T-helper 1 cell treated with Interleukin-12 subunit alpha and Interleukin-12 subunit beta and Interleukin-4 antibody, amounts not matched to agents 30 ng/mL and 1 ng/mL, for 36 hours (primary cell): ENCODE data around the gene ZNF468. TPM values are rescaled to one million over a fixed set of nuclear protein-coding genes. Genes with fewer than 3 reads are reported as not detected.
"Not testable (repeated sequence)": the region's sequence is repeated elsewhere in the genome, so short reads cannot be mapped to it uniquely, and the experiment has no call there.

ENCODE experiments used
- intact Hi-C: fragments of 100-400 bp; cut with micrococcal nuclease; formaldehyde crosslinking; loops from one replicate; pipeline ENCODE4 v1.15.1; 2024
- total RNA-seq: library from RNA; stranded (reverse); gene quantifications from 2 replicates; pipeline ENCODE4 v1.2.3, GENCODE V29; 2022

Gene ZNF468
- 18.5 and 20.5 TPM in 2 replicates for total RNA-seq

DNA sequence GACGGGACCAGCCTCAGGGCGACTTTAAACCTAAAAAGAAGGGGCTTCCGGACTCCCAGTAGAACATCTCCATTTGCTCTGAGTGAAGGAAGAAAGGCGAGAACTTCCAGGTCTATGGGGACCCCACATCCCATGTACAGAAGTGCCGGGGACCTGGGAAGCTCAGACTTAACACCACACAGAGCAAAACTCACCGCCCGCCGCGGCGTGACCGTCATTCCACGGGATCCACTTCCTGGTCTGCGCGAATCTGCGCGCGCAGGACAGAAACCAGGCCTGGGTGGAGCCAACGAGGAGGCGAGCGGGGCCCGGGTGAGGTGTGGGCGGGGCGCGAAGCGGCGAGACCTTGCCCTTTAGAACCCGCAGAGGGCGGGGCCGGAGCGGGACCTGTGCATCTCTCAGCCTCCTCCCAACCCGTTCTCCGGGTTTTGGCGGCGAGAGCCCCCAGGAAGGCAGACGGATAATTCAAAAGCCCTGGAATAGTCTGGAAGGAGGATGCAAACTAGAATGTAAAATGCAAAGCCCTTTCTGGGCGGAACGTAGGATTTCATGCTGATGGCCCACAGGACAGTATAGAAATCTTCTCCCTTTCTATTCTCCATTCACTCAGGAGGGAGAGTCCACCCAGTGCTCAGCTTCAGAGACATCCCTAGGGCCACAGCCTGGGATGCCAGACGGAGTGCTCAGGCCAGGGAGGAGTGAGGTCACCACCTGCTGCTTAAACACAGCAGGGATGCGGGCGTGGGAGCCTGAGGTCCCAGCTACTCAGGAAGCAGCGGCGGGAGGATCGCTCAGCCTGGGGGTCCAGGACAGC is at the start of gene ZNF468:
ZNF468 (minus strand) TSS at position 242 of the 814 bp plus-strand sequence. CDS start 3,347 bp downstream, outside the sequence.
- intact Hi-C loops = loop anchor here (1.0 to 5.0 kb wide), 12 partner anchors 40 to 588 kb away; partner anchors contain the start of genes ZNF160, ZNF320, ZNF611 and ZNF701

DNA sequence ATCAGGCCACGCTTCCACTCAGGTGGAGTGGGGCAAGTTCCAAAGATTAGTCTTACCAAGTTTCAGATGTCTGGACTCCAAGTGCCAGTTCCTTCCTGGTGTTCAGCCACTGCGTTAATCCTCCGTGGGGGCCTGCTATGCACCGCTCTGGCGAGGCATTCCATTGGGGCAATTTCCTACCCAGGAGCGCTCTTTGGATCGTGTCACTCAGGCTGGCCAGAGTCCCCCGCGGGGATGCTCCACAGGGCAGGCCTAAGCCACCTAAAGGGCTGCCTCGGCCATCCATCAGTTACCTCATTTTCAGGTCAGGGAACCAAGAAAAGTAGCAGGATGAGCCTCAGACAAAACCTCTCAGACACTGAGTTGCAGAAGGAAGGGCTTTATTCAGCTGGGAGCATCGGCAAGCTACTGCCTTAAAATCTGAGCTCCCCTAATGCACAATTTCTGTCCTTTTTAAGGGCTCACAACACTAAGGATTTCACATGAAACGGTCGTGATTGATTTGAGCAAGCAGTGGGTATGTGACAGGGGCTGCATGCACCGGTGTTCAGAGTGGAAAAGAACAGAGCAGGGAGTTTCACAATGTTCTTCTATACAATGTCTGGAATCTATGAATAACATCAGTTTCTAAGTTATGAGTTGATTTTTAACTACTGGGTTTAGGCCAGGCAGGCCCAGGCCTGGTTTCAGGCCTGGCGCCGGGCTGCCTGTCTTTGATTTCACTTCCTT is 46.8 kb upstream of the ZNF468 start:
- intact Hi-C loops = not testable (repeated sequence)

DNA sequence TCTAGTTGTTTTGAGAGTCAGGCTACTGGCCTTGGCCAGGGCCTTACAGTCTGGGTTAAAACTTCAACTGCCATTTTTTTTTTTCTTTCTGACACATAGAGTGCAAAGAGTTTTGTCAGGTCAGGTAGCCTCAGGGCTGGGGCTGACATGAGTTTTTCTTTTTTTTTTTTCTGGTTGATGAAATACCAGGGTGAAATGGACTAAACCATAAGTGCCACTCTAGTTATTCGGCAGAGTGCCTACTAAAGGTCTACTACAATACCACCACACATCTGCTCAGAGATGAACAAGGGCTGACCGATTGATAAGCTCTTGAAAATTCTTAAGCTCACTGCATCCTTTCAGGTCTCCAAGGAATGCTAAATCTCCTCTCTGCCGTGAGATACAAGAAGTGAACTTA is 44.4 kb upstream of the ZNF468 start:
- intact Hi-C loops = no loop called here

DNA sequence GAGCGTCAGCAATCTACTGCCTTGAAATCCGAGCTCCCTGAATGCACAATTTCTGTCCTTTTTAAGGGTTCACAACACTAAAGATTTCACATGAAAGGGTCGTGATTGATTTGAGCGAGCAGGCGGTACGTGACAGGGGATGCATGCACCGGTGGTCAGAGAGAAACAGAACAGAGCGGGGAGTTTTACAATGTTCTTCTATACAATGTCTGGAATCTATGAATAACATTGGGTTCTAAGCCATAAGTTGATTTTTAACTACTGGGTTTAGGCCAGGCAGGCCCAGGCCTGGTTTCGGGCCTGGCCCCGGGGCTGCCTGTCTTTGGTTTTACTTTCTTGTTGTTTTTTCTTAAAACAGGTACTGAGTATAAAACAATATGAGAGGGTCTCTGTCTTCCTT is 41.2 kb upstream of the ZNF468 start:
- intact Hi-C loops = loop anchor here (5.0 kb wide), 1 partner anchor 501 kb away; the partner anchor contains the start of gene ZNF528

DNA sequence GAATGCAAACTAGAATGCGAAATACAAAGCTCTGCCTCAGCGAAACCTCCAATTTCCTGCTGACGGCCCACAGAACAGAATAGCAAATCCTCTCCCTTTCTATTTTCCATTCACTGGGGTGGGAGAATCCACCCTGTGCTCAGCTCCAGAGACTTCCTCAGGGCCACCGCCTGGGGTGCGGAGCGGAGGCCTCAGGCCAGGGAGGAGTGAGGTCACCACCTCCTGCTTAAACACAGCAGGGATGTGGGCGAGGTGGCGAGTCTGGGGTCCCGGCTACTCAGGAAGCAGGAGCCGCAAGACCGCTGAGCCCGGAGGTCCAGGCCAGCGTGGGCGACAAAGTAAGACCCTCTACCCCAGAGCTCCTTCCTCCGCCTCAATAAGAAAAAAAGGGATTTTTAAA is 40.7 kb upstream of the ZNF468 start:
- intact Hi-C loops = loop anchor here (5.0 kb wide), 1 partner anchor 501 kb away; the partner anchor contains the start of gene ZNF528

DNA sequence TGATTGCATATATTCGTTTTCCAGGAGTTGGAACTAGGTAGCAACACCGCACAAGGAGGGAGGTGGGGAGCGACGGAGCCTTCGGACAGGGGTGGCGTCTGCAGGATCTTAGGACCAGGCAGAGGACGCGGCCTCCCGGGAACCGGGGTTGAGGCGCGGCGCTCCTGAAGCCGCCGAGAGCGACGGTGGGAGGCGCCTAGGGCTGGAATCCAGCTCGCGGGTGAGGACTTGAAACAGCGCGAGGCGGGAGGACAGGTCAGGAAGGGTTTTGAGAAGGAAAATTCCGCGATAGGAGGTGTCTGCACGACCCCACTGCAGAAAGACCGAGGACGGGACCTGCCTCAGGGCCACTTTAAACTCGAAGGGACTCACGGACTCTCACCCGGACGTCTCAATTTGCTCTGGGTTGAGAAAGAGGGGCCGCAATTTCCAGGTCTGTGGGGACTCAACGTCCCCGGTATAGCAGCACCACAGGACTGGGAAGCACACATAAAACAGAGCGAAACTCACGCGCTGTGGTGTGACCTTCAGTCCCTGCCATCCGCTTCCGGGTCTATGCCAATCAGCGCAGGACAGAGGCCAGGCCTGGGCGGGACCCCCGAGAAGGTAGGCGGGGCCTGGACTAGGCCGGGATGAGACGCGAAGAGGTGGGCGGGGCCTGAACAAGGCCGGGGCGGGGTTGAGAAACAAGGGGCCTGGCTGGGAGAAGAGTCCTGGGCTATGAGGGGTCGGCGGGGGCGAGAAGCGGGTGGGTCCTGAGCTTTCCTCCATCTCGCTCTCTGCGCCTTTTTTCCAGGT is 39.9 kb upstream of the ZNF468 start, which contains the start of gene ZNF320:
ZNF320 (minus strand) TSS at position 498 of the 798 bp plus-strand sequence. CDS start 7,380 bp downstream, outside the sequence.
- intact Hi-C loops = loop anchor here (1.0 to 5.0 kb wide), 18 partner anchors 25 to 623 kb away; partner anchors contain the start of genes ZNF160, ZNF468, ZNF528 and ZNF600

DNA sequence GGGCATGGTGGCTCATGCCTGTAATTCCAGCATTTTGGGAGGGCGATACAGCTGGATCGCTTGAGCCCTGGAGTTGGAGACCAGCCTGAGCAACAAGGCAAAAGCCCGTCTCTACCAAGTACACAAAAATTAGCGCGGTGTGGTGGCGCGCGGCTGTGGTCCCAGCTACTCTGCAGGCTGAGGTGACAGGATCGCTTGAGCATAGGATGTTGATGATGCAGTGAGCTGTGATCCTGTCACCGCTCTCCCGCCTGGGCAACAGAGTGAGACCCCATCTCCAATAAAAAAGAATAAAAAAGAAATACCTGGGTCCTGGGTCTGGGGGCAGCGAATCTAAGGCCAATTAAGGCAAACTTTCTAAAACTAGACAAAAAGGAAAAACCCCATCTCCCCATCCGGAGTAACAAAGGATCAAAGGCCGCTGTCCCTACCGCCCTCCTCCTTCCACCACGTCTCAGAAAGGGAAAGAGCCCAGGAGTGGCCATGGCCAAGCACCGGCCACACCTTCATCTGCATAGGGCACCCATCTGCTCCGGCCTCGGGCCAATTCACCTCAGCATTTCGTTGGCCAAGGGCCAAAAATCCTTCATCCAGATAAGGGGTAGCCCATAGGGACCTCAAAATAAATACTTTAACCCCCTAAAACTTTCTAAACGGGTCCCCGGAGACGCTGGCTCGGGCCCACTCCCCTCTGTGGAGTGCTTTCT is 39.2 kb upstream of the ZNF468 start:
- intact Hi-C loops = loop anchor here (1.0 to 5.0 kb wide), 18 partner anchors 26 to 624 kb away; partner anchors contain the start of genes ZNF160, ZNF468, ZNF528 and ZNF600

DNA sequence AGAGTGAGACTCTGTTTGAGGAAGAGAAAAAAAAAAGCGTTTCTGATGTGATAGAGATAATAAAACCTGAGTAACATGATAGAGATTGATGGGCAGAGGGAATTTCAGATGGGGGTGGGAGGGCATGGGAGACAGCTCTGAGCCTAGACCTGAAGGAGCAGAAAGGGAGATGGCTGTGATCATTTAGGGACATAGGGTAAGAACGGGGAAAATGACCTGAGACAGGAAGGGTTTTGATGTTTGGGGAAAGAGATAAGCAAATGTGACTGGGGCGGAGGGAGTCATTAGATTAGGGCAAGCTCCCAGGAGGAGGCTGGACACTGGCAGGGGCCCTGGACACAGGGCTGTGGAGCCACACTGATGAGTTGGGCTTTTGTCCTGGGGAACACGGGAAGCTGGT is 33.9 kb upstream of the ZNF468 start:
- intact Hi-C loops = no loop called here

DNA sequence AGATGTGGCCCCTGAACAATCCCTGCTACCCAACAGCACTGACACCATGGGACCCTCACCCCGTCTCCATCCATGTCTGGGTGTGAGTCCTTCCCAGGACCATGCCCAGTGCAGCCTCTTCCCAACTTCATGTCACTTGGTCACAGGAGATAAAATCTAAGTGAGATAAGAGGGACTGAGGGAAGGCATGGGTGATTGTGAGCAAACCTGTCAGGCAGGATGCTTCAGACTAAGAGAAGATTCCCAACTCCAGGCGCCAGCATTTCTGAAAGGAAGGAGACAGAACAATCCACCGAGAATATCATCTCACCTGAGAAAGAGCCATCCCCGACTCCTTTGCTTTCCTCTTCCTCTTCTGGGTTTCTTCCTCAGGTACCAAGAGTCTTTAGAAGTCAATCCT is 32.5 kb upstream of the ZNF468 start:
- intact Hi-C loops = loop anchor here (2.0 kb wide), 1 partner anchor 25 kb away; no protein-coding TSS in a partner anchor

DNA sequence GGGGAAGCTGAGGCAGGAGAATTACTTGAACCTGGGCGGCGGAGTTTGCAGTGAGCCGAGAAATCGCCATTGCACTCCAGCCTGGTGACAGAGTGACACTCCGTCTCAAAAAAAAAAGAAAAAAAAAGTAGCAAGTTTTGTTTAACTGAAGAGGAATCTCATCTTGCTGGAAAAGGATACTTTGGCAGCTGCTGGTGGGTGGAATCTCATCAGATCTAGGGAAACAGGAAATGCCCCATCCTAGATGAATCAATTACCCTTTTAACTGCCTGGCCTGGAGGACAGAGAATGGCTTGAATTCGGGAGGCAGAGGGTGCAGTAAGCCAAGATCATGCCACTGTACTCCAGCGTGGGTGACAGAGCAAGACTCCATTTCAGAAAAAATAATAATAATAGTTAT is 31.7 kb upstream of the ZNF468 start:
- intact Hi-C loops = loop anchor here (2.0 kb wide), 1 partner anchor 26 kb away; no protein-coding TSS in a partner anchor

DNA sequence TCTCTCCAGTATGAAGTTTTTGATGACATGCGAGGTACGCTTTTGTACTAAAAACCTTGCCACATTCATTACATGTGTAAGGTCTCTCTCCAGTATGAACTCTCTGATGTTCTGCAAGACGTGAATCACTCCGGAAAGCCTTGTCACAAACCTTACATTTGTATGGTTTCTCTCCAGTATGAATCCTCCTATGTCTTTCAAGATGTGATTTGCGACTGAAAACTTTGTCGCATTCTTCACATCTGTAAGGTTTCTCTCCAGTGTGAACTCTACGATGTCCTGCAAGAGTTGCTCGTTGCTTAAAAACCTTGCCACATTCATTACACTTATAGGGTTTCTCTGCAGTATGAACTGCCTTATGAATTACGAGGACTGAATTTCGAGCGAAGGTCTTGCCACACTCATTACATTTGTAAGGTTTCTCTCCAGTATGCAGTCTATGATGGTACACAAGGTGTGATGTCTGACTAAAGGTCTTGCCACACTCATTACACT is 23.5 kb upstream of the ZNF468 start:
- intact Hi-C loops = no loop called here

DNA sequence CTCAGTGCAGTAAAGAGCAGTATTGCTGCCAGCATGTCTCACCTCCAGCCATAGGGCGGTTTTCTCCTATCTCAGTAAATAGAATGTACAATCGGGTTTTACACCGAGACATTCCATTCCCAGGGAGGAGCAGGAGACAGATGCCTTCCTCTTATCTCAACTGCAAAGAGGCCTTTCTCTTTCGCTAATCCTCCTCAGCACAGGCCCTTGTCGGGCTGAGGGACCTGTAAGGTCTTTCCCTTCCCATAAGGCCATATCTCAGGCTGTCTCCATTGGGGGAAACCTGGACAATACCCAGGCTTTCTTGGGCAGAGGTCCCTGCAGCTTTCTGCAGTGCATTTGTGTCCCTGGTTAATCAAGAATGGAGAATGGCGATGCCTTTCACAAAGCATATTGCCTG is 15.6 kb upstream of the ZNF468 start:
- intact Hi-C loops = not testable (repeated sequence)

DNA sequence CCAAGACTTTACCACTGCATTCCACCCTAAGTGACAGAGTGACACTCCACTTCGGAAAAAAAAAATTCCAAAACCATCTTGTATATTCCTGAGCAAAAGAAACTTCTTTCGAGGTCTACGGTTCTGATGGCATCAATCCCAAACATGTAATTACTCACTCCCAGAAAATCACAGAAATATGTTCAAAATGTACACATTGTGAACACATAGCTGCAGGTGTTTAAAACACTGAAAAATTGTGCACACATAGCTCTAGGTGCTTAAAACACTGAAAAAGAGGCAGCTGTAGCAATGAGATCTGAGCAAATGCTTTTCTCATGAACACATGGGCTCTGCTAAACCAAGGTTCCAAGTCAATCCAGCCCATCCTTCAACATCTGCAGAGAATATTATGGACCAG is 14.0 kb upstream of the ZNF468 start:
- intact Hi-C loops = no loop called here

DNA sequence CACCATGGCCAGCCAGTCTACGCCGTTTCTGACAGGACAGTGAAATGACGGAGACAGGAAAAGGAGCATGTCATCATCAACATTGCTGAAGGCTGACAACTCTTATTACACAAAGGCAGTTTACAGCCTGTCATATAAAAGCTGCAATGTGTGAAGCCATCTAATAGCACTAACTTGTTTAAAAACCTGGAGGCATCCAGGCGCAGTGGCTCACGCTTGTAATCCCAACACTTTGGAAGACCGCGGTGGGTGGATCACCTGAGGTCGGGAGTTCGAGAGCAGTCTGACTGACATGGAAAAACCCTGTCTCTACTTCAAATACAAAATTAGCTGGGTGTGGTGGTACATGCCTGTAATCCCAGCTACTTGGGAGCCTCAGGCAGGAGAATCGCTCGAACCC is 10.6 kb upstream of the ZNF468 start:
- intact Hi-C loops = not testable (repeated sequence)

DNA sequence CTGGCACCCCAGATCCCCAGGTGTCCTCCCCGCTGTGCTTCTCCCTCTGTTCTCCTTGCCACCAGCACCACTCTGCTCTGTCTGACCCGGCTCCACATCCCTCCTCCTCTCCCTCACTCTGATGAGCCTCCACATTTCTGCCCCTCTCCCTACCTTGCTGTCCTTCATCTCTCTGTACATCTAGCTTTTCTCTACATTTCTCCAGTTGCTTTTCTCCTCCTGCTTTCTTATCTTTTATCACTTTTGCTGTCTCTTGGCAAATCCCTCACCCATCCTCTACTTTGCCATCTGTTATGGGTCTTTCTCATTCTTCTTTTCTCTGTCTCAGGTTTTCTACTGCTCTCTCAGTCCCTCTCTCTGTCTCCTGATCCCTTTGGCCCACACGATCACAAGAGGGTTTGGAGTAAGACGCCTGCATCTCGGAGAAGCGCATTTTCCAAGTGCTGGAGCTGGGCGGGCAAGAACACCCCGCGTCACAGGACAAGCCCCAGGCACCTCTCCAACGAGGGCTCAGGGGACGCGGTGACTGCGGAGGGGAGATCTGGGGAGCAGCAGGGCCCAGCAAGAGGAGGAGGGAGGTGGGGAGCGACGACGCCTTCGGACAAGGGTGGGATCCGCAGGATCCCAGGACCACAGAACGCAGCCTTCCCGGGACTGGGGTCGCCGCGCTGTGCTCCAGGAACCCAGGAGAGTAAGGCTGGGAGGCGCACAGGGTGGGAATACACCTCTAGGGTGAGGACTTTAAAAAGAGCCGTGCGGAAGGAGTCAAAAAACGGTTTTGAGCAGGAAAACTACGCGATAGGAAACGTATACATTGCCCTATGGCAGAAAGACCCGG is 660 bp downstream of the ZNF468 start:
- intact Hi-C loops = loop anchor here (1.0 to 5.0 kb wide), 12 partner anchors 41 to 587 kb away; partner anchors contain the start of genes ZNF160, ZNF320, ZNF611 and ZNF701

DNA sequence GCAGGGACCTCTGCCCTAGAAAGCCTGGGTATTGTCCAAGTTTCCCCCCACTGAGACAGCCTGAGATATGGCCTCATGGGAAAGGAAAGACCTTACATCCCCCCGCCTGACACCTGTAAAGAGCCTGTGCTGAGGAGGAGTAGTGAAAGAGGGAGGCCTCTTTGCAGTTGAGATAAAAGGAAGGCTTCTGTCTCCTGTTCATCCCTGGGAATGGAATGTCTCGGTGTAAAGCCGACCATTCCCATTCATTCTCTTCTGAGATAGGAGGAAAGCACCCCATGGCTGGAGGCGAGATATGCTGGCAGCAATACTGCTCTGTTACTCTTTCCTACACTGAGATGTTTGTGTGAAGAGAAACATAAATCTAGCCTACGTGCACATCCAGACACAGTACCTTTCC is 10.1 kb downstream of the ZNF468 start:
- intact Hi-C loops = not testable (repeated sequence)

DNA sequence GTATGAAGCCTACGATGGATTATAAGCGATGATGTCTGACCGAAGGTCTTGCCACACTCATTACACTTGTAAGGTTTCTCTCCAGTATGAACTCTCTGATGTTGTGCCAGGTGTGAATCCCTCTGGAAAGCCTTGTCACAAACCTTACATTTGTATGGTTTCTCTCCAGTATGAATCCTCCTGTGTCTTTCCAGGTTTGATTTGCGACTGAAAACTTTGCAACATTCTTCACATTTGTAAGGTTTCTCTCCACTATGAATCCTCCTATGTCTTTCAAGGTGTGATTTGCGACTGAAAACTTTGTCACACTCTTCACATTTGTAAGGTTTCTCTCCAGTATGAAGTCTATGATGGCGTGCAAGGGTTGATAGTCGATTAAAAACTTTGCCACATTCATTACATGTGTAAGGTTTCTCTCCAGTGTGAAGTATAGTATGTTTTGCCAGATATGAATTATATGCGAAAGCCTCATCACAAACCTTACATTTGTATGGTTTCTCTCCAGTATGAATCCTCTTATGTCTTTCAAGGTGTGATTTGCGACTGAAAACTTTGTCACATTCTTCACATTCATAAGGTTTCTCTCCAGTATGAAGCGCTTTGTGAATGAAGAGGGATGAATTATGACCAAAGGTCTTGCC is 16.5 kb downstream of the ZNF468 start:
- intact Hi-C loops = not testable (repeated sequence)

DNA sequence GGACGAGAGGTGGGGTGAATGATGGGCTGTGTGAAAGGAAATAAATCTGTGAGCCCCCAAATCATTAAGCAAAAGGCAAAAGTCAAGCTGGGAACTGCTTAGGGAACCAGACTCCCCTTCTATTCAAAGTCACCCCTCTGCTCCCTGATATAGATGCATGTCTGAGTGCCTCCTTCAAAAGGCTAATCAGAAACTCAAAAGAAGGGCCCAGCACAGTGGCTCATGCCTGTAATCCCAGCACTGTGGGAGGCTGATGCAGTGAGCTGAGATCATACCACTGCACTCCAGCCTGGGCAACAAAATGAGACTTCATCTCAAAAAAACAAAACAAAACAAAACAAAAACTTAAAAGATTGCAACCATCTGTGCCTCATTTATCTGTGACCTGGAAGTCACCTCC is 23.1 kb downstream of the ZNF468 start:
- intact Hi-C loops = not testable (repeated sequence)

DNA sequence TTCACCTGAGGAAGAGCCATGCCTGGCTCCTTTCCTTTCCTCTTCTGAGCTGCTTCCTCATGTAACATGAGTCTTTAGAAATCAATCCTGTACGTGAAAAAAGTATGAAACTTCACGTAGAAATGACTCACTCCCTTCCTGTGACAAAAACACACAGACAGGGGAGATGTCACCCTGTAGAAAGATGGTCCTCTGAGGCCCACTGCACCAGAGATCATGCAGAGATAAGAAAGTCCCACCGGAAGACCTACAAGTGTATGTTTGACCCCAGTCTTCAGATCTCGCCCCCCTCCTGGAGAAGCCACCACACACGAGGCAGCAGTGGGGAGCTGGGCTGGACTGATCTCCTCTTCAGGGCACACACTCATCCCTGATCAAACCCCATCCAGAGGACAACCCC is 23.9 kb downstream of the ZNF468 start:
- intact Hi-C loops = not testable (repeated sequence)
